Activated naive CD4-positive, alpha-beta T cell treated with anti-CD3 and anti-CD28 coated beads, Interleukin-2, amount 10 ng/mL, durations not matched to agents 7 days and 5 days (primary cell): ENCODE data around the gene CH25H.
A peak's percentile ranks its signal among the peaks of the same experiment; 100 is the strongest.
"Not testable (repeated sequence)": the region's sequence is repeated elsewhere in the genome, so short reads cannot be mapped to it uniquely, and the experiment has no call there.

Source experiments
- CTCF ChIA-PET: fragments of 350-600 bp; sonication (Branson Sonifier 250); formaldehyde crosslinking; loops from one replicate; lab custom pipeline; 2021; ENCODE audit warnings: antibody characterized with exemption; lab: Charles Lee
- DNase-seq: peaks from one replicate; pipeline ENCODE4 v3.0.0-alpha.2; 2020
- H3K27ac Mint-ChIP-seq: one replicate; pipeline ENCODE4 v1.8.0; 2021; ENCODE audit warnings: mild to moderate bottlenecking, moderate library complexity, mixed read lengths
- H3K27me3 Mint-ChIP-seq: one replicate; pipeline ENCODE4 v1.8.0; 2021; ENCODE audit warnings: mild to moderate bottlenecking, mixed read lengths
- H3K36me3 Mint-ChIP-seq: one replicate; pipeline ENCODE4 v1.8.0; 2021; ENCODE audit warnings: mixed read lengths
- H3K4me1 Mint-ChIP-seq: one replicate; pipeline ENCODE4 v1.8.0; 2021; ENCODE audit warnings: mixed read lengths
- H3K4me3 Mint-ChIP-seq: one replicate; pipeline ENCODE4 v1.8.0; 2021; ENCODE audit warnings: mild to moderate bottlenecking, moderate library complexity, mixed read lengths
- H3K9me3 Mint-ChIP-seq: one replicate; pipeline ENCODE4 v1.8.0; 2021; ENCODE audit warnings: mixed read lengths

CH25H gene

DNA sequence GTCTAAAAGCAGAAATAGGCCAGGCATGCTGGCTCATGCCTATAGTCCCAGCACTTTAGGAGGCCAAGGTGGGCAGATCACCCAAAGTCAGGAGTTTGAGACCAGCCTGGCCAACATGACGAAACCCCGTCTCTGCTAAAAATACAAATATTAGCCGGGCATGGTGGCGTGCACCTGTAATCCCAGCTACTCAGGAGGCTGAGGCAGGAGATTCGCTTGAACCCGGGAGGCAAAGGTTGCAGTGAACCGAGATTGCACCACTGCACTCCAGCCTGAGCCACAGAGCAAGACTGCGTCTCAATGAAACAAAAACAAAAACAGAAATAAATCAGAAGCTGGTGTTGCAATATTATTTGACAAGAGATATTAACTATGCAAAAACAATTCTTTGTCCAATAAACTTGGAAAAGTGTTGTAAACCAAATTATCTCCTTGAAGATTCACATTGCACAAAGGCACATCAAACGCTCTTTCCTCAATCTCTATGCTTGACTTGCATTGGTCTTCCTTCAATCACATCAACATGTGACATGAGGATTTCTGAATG is 38.7 kb downstream of the CH25H start:
- not testable (repeated sequence) for H3K4me3 Mint-ChIP-seq, H3K36me3 Mint-ChIP-seq, H3K9me3 Mint-ChIP-seq, DNase-seq, H3K27ac Mint-ChIP-seq
- peaks cover 36% of the 10 kb centered on the region for H3K27me3 Mint-ChIP-seq
- peaks cover 21% of the 10 kb centered on the region for H3K4me1 Mint-ChIP-seq
- CTCF ChIA-PET, result interaction anchor here (1.4 kb wide), 1 partner anchor 234 kb away, joined by 3 read pairs; no protein-coding TSS in a partner anchor

DNA sequence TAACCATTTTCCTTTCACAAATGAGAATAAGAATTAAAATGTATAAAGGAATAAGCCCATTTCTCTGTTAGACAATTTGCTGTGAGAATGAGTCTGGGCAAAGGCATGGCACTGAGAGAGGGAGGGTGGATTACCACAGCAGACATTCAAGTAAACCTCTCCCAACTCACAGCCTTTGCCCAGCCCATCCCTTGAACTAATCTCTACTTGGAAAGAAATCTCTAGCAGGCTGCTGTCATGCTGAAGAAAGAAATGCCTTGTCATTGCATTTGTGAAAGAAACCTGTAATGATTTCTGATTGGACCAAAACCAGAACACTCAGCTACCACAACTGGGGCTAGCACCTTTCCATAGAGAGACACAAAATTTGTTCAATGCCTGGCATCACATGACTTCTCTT is 39.2 kb downstream of the CH25H start:
- no peak overlapping the region for H3K27ac Mint-ChIP-seq
- CTCF ChIA-PET, result interaction anchor here (1.4 kb wide), 1 partner anchor 233 kb away, joined by 3 read pairs; no protein-coding TSS in a partner anchor
- no peaks in the 10 kb centered on the region for H3K36me3 Mint-ChIP-seq
- peaks cover 31% of the 10 kb centered on the region for H3K27me3 Mint-ChIP-seq
- no peak overlapping the region for H3K4me3 Mint-ChIP-seq
- DNase-seq, result no peak
- no peaks in the 10 kb centered on the region for H3K9me3 Mint-ChIP-seq
- peaks cover 27% of the 10 kb centered on the region for H3K4me1 Mint-ChIP-seq

DNA sequence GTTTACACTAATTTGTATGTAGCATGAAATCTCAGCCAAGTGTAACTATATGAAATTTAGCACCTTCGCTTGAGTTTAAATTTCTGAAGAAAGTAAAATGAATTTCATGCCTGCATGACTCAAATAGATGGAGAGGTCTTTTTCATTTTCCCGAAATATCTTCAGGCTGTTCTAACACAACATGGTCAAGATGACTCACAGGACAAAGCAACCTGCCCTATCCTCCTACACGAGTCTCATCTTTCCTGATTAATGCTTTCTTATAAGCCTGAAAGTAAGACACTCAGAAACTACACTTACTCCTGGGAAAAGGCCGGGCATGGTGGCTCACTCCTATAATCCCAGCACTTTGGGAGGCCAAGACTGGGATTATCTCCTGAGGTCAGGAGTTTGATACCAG is 41.2 kb downstream of the CH25H start:
- H3K9me3 Mint-ChIP-seq, result no peaks in the 10 kb centered on the region
- no peak overlapping the region for H3K27ac Mint-ChIP-seq
- H3K4me3 Mint-ChIP-seq, result no peak overlapping the region
- no peak for DNase-seq
- CTCF ChIA-PET, result interaction anchor here (1.1 kb wide), 1 partner anchor 10 kb away, joined by 3 read pairs; no protein-coding TSS in a partner anchor
- no peaks in the 10 kb centered on the region for H3K36me3 Mint-ChIP-seq
- peaks cover 21% of the 10 kb centered on the region for H3K27me3 Mint-ChIP-seq
- H3K4me1 Mint-ChIP-seq, result peaks cover 27% of the 10 kb centered on the region

GRCh38 chr10:89164920-89165319 is 42.2 kb downstream of the CH25H start:
- Mint-ChIP-seq H3K4me1 (peaks cover 27% of the 10 kb centered on the region), H3K36me3 (no peaks in the 10 kb centered on the region), H3K4me3 (no peak overlapping the region), H3K27me3 (peaks cover 21% of the 10 kb centered on the region), H3K9me3 (no peaks in the 10 kb centered on the region), H3K27ac (no peak overlapping the region)
- CTCF ChIA-PET, result interaction anchor here (0.6 to 1.2 kb wide), 4 partner anchors 43 to 318 kb away, joined by 3 read pairs; no protein-coding TSS in a partner anchor
- DNase-seq, result no peak

DNA sequence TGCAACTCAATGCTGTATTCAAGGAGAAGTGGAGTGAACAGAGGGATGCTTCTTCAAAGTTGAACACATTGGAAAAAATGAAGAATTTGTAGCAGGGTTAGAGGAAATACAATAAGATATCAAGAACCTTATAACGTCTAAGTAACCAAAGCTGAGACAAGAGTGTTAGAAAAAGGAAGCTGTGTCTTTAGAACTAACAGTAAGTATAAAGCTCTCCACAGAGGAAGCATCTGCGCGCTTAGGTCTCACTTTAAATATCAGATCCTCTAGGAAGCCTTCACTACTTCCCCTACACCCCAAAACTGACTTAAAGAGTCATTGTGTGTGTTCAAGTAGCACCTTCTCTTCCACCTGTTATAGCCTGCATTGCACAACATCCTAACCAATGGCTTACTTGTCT is 43.0 kb downstream of the CH25H start:
- CTCF ChIA-PET, result interaction anchor here (0.6 to 1.6 kb wide), 8 partner anchors 15 to 328 kb away, joined by 3 to 6 read pairs (median 3); partner anchors contain the start of gene CH25H
- DNase-seq, result no peak
- Mint-ChIP-seq H3K27ac (peak overlapping the region; percentile 81), H3K4me3 (peak overlapping the region; percentile 52), H3K36me3 (no peaks in the 10 kb centered on the region), H3K27me3 (peaks cover 20% of the 10 kb centered on the region), H3K9me3 (no peaks in the 10 kb centered on the region), H3K4me1 (peaks cover 27% of the 10 kb centered on the region)

GRCh38 chr10:89163265-89163995 is 43.7 kb downstream of the CH25H start:
- Mint-ChIP-seq H3K36me3 (no peaks in the 10 kb centered on the region), H3K4me3 (peak overlapping the region; percentile 52), H3K9me3 (no peaks in the 10 kb centered on the region), H3K4me1 (peaks cover 31% of the 10 kb centered on the region), H3K27me3 (peaks cover 22% of the 10 kb centered on the region), H3K27ac (peak overlapping the region; percentile 81)
- CTCF ChIA-PET, result interaction anchor here (0.6 to 1.6 kb wide), 8 partner anchors 14 to 328 kb away, joined by 3 to 6 read pairs (median 4); partner anchors contain the start of gene CH25H
- DNase-seq, result peak; percentile 74

- CTCF ChIA-PET, result interaction anchor here (1.4 kb wide), 1 partner anchor 44 kb away, joined by 6 read pairs; the partner anchor contains the start of gene CH25H
- DNase-seq, result no peak
- Mint-ChIP-seq H3K27me3 (peaks cover 16% of the 10 kb centered on the region), H3K4me3 (no peak overlapping the region), H3K4me1 (peaks cover 33% of the 10 kb centered on the region), H3K9me3 (no peaks in the 10 kb centered on the region), H3K36me3 (no peaks in the 10 kb centered on the region), H3K27ac (no peak overlapping the region)
Measured at GRCh38 chr10:89162596-89162995, 44.5 kb downstream of the CH25H start.

GRCh38 chr10:89160339-89160738 is 46.8 kb downstream of the CH25H start:
- no peak for DNase-seq
- Mint-ChIP-seq H3K27ac (no peak overlapping the region), H3K27me3 (peaks cover 34% of the 10 kb centered on the region), H3K36me3 (no peaks in the 10 kb centered on the region), H3K9me3 (no peaks in the 10 kb centered on the region), H3K4me1 (peaks cover 29% of the 10 kb centered on the region), H3K4me3 (no peak overlapping the region)
- CTCF ChIA-PET, result no interaction called here

- Mint-ChIP-seq H3K9me3 (no peaks in the 10 kb centered on the region), H3K27me3 (peaks cover 34% of the 10 kb centered on the region), H3K36me3 (no peaks in the 10 kb centered on the region), H3K27ac (no peak overlapping the region), H3K4me3 (no peak overlapping the region), H3K4me1 (peaks cover 27% of the 10 kb centered on the region)
- no peak for DNase-seq
- CTCF ChIA-PET, result no interaction called here
Measured at GRCh38 chr10:89159761-89160160, 47.4 kb downstream of the CH25H start.

DNA sequence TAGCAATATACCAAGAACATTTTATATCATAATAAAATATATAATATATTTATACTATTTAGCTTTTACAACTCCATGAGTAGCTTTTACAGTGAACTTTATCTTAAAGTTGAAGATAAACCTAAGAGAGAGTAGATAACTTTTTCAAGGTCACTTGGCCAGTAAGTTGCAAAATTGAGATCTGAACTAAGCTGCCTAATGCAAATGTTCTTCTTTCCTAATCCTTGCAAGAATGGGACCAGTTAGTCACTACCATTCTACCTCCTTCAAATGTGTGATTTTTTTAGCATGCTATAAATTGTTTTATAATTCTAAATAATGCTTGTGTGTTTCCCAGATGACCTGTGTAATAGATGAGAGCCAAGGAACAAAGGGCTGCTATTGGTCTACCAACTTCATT is 47.8 kb downstream of the CH25H start:
- H3K4me1 Mint-ChIP-seq, result peaks cover 23% of the 10 kb centered on the region
- CTCF ChIA-PET, result no interaction called here
- H3K9me3 Mint-ChIP-seq, result no peaks in the 10 kb centered on the region
- H3K36me3 Mint-ChIP-seq, result no peaks in the 10 kb centered on the region
- no peak for DNase-seq
- H3K27ac Mint-ChIP-seq, result no peak overlapping the region
- H3K27me3 Mint-ChIP-seq, result peaks cover 30% of the 10 kb centered on the region
- no peak overlapping the region for H3K4me3 Mint-ChIP-seq

DNA sequence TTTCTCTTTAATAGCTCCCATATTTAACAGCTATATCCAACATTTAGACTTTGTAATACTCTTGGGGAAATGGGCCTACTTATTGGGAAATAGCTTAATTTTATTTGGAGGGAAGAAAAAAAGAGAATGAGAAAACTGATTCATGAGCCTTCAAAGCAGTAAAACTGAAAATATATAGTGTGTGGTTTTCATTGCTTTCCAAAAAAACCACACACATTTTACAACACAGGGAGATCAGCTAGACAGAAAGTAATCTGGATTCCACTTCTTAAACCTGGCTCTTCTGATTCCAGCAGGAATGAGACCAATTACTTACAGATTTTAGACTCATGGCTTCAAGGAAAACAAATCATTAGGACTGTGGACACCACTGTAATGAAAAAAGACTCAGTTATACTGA is 48.7 kb downstream of the CH25H start:
- no peak for DNase-seq
- no peaks in the 10 kb centered on the region for H3K36me3 Mint-ChIP-seq
- no peak overlapping the region for H3K4me3 Mint-ChIP-seq
- H3K9me3 Mint-ChIP-seq, result no peaks in the 10 kb centered on the region
- peaks cover 30% of the 10 kb centered on the region for H3K27me3 Mint-ChIP-seq
- H3K27ac Mint-ChIP-seq, result no peak overlapping the region
- peaks cover 14% of the 10 kb centered on the region for H3K4me1 Mint-ChIP-seq
- CTCF ChIA-PET, result no interaction called here

- Mint-ChIP-seq H3K36me3 (no peaks in the 10 kb centered on the region), H3K4me3 (no peak overlapping the region), H3K4me1 (peaks cover 9% of the 10 kb centered on the region), H3K27ac (no peak overlapping the region), H3K9me3 (no peaks in the 10 kb centered on the region), H3K27me3 (peaks cover 30% of the 10 kb centered on the region)
- CTCF ChIA-PET, result no interaction called here
- DNase-seq, result no peak
Measured at GRCh38 chr10:89156161-89156835, 50.8 kb downstream of the CH25H start.
